Activated B cell treated with CpG ODN at 0.5 μM for 24 hours (primary cell): ENCODE results near the gene PSMD14. TPM values are rescaled to one million over a fixed set of nuclear protein-coding genes. Genes with fewer than 3 reads are reported as not detected.

ENCODE experiments used
- ATAC-seq: fragments of 200-7000 bp; cut with Tn5 transposase; one replicate; pipeline ENCODE4 v1.10.0; 2021; ENCODE audit warnings: low read depth, mild to moderate bottlenecking, moderate library complexity
- CTCF ChIA-PET: fragments of 350-600 bp; sonication (Branson Sonifier 250); formaldehyde crosslinking; loops from one replicate; lab custom pipeline; 2021; ENCODE audit warnings: antibody characterized with exemption; lab: Charles Lee
- POLR2A ChIA-PET: fragments of 350-600 bp; sonication (Branson Sonifier 250); formaldehyde crosslinking; loops from one replicate; lab custom pipeline; 2021; ENCODE audit warnings: antibody characterized with exemption; lab: Charles Lee
- DNase-seq: peaks from one replicate; pipeline ENCODE4 v3.0.0; 2022
- H3K27ac Mint-ChIP-seq: one replicate; pipeline ENCODE4 v1.8.0; 2020; ENCODE audit warnings: mixed read lengths
- H3K27me3 Mint-ChIP-seq: one replicate; pipeline ENCODE4 v1.8.0; 2021; ENCODE audit warnings: mixed read lengths
- H3K36me3 Mint-ChIP-seq: one replicate; pipeline ENCODE4 v1.8.0; 2021; ENCODE audit warnings: low read depth, mixed read lengths
- H3K4me1 Mint-ChIP-seq: one replicate; pipeline ENCODE4 v1.8.0; 2021; ENCODE audit warnings: mixed read lengths
- H3K4me3 Mint-ChIP-seq: one replicate; pipeline ENCODE4 v1.8.0; 2020; ENCODE audit warnings: mild to moderate bottlenecking, mixed read lengths
- H3K9me3 Mint-ChIP-seq: one replicate; pipeline ENCODE4 v1.8.0; 2020; ENCODE audit warnings: mixed read lengths
- CTCF ChIP-seq: fragments of 200-600 bp; IDR thresholded peaks from one replicate; pipeline ENCODE4 v1.8.0; 2022; ENCODE audit warnings: antibody characterized with exemption, mild to moderate bottlenecking
- intact Hi-C: fragments of 100-400 bp; cut with micrococcal nuclease; formaldehyde crosslinking; loops from one replicate; pipeline ENCODE4 v1.15.1; 2024
- total RNA-seq: library from RNA; stranded (reverse); gene quantifications from 2 replicates; pipeline ENCODE4 v1.2.3, GENCODE V29; 2022

The PSMD14 gene
- total RNA-seq, 1 donor from 2014 or later: 55.1 TPM

- ATAC-seq: no peak
- H3K9me3 Mint-ChIP-seq: peaks cover 2% of the 10 kb centered on the region
- H3K36me3 Mint-ChIP-seq: no peaks in the 10 kb centered on the region
- DNase-seq: no peak
- H3K4me1 Mint-ChIP-seq: peaks cover 58% of the 10 kb centered on the region
- no peak overlapping the region for H3K27ac Mint-ChIP-seq
- CTCF ChIA-PET: no interaction called here
- POLR2A ChIA-PET: interaction anchor here (0.7 kb wide), 1 partner anchor 22 kb away, joined by 5 read pairs; no protein-coding TSS in a partner anchor
- H3K4me3 Mint-ChIP-seq: no peak overlapping the region
- peaks cover 85% of the 10 kb centered on the region for H3K27me3 Mint-ChIP-seq
- intact Hi-C loops: loop anchor here (10.0 kb wide), 1 partner anchor 704 kb away; no protein-coding TSS in a partner anchor
- TF ChIP-seq CTCF: no peak
These were observed 112.3 kb downstream of the PSMD14 start for GRCh38 chr2:161420406-161421074.

GRCh38 chr2:161421686-161422085 is 113.5 kb downstream of the PSMD14 start:
- POLR2A ChIA-PET: interaction anchor here (0.6 kb wide), 1 partner anchor 24 kb away, joined by 3 read pairs; no protein-coding TSS in a partner anchor
- no peak for DNase-seq
- no peak for ATAC-seq
- Mint-ChIP-seq H3K36me3 (no peaks in the 10 kb centered on the region), H3K4me1 (peaks cover 50% of the 10 kb centered on the region), H3K9me3 (peaks cover 2% of the 10 kb centered on the region), H3K27ac (no peak overlapping the region), H3K4me3 (no peak overlapping the region), H3K27me3 (peaks cover 81% of the 10 kb centered on the region)
- CTCF ChIA-PET: no interaction called here
- no peak for TF ChIP-seq CTCF
- intact Hi-C loops: loop anchor here (10.0 kb wide), 1 partner anchor 703 kb away; no protein-coding TSS in a partner anchor

GRCh38 chr2:161422816-161423403 is 114.7 kb downstream of the PSMD14 start:
- TF ChIP-seq CTCF: no peak
- no peaks in the 10 kb centered on the region for H3K36me3 Mint-ChIP-seq
- DNase-seq (no peak), ATAC-seq (no peak)
- ChIA-PET CTCF (no interaction called here), POLR2A (no interaction called here)
- H3K9me3 Mint-ChIP-seq: peaks cover 2% of the 10 kb centered on the region
- H3K27ac Mint-ChIP-seq: peak overlapping the region; percentile 35
- H3K4me3 Mint-ChIP-seq: peak overlapping the region; percentile 64
- intact Hi-C loops: loop anchor here (10.0 kb wide), 1 partner anchor 702 kb away; no protein-coding TSS in a partner anchor
- peaks cover 78% of the 10 kb centered on the region for H3K27me3 Mint-ChIP-seq
- peaks cover 44% of the 10 kb centered on the region for H3K4me1 Mint-ChIP-seq

- POLR2A ChIA-PET: no interaction called here
- peaks cover 76% of the 10 kb centered on the region for H3K27me3 Mint-ChIP-seq
- intact Hi-C loops: loop anchor here (10.0 kb wide), 1 partner anchor 701 kb away; no protein-coding TSS in a partner anchor
- ATAC-seq: peak; percentile 31
- H3K27ac Mint-ChIP-seq: peak overlapping the region; percentile 35
- H3K4me3 Mint-ChIP-seq: peak overlapping the region; percentile 71
- CTCF ChIA-PET: no interaction called here
- TF ChIP-seq CTCF: no peak
- H3K4me1 Mint-ChIP-seq: peaks cover 36% of the 10 kb centered on the region
- H3K36me3 Mint-ChIP-seq: no peaks in the 10 kb centered on the region
- no peak for DNase-seq
- peaks cover 2% of the 10 kb centered on the region for H3K9me3 Mint-ChIP-seq
These were observed 115.5 kb downstream of the PSMD14 start for GRCh38 chr2:161423421-161424393.
